Lower leg skin (tissue), 4 donors: ENCODE results near the gene DAPK2. TPM values are rescaled to one million over a fixed set of nuclear protein-coding genes. Genes with fewer than 3 reads are reported as not detected.

Experiments used
- DNase-seq, 2 donors: peaks; one replicate each; pipeline ENCODE4 v3.0.0-alpha.2; 2019; ENCODE audit warnings: low spot score in 2 of 2
- H3K4me3 ChIP-seq: fragments of 200-600 bp; sonication (generic); 2 replicates; pipeline ENCODE4 v1.5.1; 2017; ENCODE audit warnings: mild to moderate bottlenecking, low read depth; ENCODE audit not compliant: poor library complexity, severe bottlenecking
- CTCF ChIP-seq, 3 donors: fragments of 450-650 bp; IDR thresholded peaks; one replicate each; pipeline ENCODE4 v1.5.1; 2016; ENCODE audit warnings: antibody characterized with exemption in 3 of 3, mild to moderate bottlenecking in 3 of 3, moderate library complexity in 2 of 3
- POLR2A ChIP-seq, 2 donors: fragments of 450-650 bp; IDR thresholded peaks; one replicate each; pipeline ENCODE4 v1.6.1; 2016 to 2017; ENCODE audit warnings: antibody characterized with exemption in 2 of 2, mild to moderate bottlenecking in 1 of 2, moderate library complexity in 1 of 2
- WGBS, 2 donors: methylation state at CpG; one replicate each; pipeline ENCODE4 v1.1.5; 2018; 5-methylcytosine and 5-hydroxymethylcytosine counted together
- intact Hi-C: fragments of 100-400 bp; cut with DNase I; formaldehyde crosslinking; loops from one replicate; pipeline ENCODE4 v1.15.0; 2023; ENCODE audit warnings: low total_unique reads
- total RNA-seq, 4 donors: library from RNA; depleted of rRNA; stranded (reverse); fragments of >200 nt; gene quantifications; one replicate each; pipeline ENCODE4 v1.1.0, GENCODE V29; 2016

Gene DAPK2
- total RNA-seq, 4 donors from 2014 or later, result 10.9 to 27.5 (median 13.3) TPM

GRCh38 chr15:63931556-63931955, 114.7 kb downstream of the DAPK2 start:
- peak in 1 of 2 donors; percentile 53 for DNase-seq
- intact Hi-C loops, result no loop called here
- TF ChIP-seq POLR2A (IDR thresholded peaks at IDR 0.05), result no peak
- no peak for TF ChIP-seq CTCF (IDR thresholded peaks at IDR 0.05)
- no peak overlapping the region for H3K4me3 ChIP-seq
- 66 to 73% methylated on average over 4 of the region's 4 CpGs for WGBS, 2 donors

GRCh38 chr15:63930034-63930433, 116.3 kb downstream of the DAPK2 start:
- no peak for TF ChIP-seq CTCF (IDR thresholded peaks at IDR 0.05)
- TF ChIP-seq POLR2A (IDR thresholded peaks at IDR 0.05), result no peak
- WGBS, 2 donors, result 96 to 98% methylated on average over 6 to 7 of the region's 7 CpGs
- H3K4me3 ChIP-seq, result no peak overlapping the region
- peak in 1 of 2 donors; percentile 43 for DNase-seq
- intact Hi-C loops, result no loop called here

- 93 to 96% methylated on average over 2 of the region's 2 CpGs for WGBS, 2 donors
- no peak overlapping the region for H3K4me3 ChIP-seq
- no peak for DNase-seq
- TF ChIP-seq CTCF (IDR thresholded peaks at IDR 0.05), result no peak
- TF ChIP-seq POLR2A (IDR thresholded peaks at IDR 0.05), result no peak
- intact Hi-C loops, result no loop called here
Observed at GRCh38 chr15:63928185-63928842, 118.0 kb downstream of the DAPK2 start.

- WGBS, 2 donors, result 90 to 95% methylated on average over 8 of the region's 8 CpGs
- TF ChIP-seq POLR2A (IDR thresholded peaks at IDR 0.05), result no peak
- no peak for TF ChIP-seq CTCF (IDR thresholded peaks at IDR 0.05)
- no peak for DNase-seq
- intact Hi-C loops, result no loop called here
- H3K4me3 ChIP-seq, result no peak overlapping the region
Observed at GRCh38 chr15:63923993-63924950, 122.0 kb downstream of the DAPK2 start.

- intact Hi-C loops, result no loop called here
- no peak for TF ChIP-seq CTCF (IDR thresholded peaks at IDR 0.05)
- no peak for TF ChIP-seq POLR2A (IDR thresholded peaks at IDR 0.05)
- H3K4me3 ChIP-seq, result no peak overlapping the region
- no peak for DNase-seq
- WGBS, 2 donors, result 95 to 98% methylated on average over 11 to 15 of the region's 16 CpGs
Observed at GRCh38 chr15:63922916-63923315, 123.4 kb downstream of the DAPK2 start.
